K562 (cell line): ENCODE measurements around the gene HBEGF. TPM values are rescaled to one million over a fixed set of nuclear protein-coding genes. Genes with fewer than 3 reads are reported as not detected.

Source experiments
- ATAC-seq: fragments of 200-7000 bp; cut with Tn5 transposase; 3 replicates; pipeline ENCODE4 v1.9.1; 2020; ENCODE audit warnings: moderate library complexity
- BruUV-seq: library from RNA; stranded (reverse); fragments of 400-500 nt; replicated peaks from 2 replicates; lab custom pipeline; 2021; lab: Mats Ljungman, UMichigan
- CTCF ChIA-PET: fragments of 300-600 bp; formaldehyde crosslinking; extraction: SDS; loops from one replicate; lab custom pipeline; 2021; ENCODE audit warnings: low intra/inter-chr PET ratio; lab: Yijun Ruan, JAX
- POLR2A ChIA-PET: fragments of 300-600, 350-650 bp; sonication (Branson Sonifier 250); formaldehyde crosslinking; extraction: SDS; loops from one replicate; lab custom pipeline; 2021; ENCODE audit warnings: antibody characterized with exemption, inconsistent platforms; lab: Yijun Ruan, JAX
- DNase-seq, 4 experiments: peaks; one replicate each; pipeline versions ENCODE4 v3.0.0 to v3.0.0-alpha.2; 2011 to 2018; ENCODE audit warnings: low spot score in 3 of 4, mixed read lengths in 3 of 4; ENCODE audit errors: extremely low read depth in 1 of 4
- FAIRE-seq: peaks from 2 replicates; lab custom pipeline; 2011; peaks lifted over from hg19 to GRCh38; lab: Jason Lieb, UNC
- H2AFZ ChIP-seq: 2 replicates; pipeline ENCODE4 v1.6.0; 2011; ENCODE audit warnings: low read depth, low read length, control low read depth, inconsistent platforms
- H3K27ac ChIP-seq: fragments of 200-600 bp; 3 replicates; pipeline ENCODE4 v1.8.0; 2011; ENCODE audit warnings: low read depth, mild to moderate bottlenecking, control low read depth, inconsistent platforms, low read length, moderate library complexity, mixed read lengths; ENCODE audit errors: extremely low read depth
- H3K27me3 ChIP-seq, 2 experiments: fragments of 300-600 bp in 1 of 2; 2 replicates in 1 of 2; 3 replicates in 1 of 2; pipeline versions ENCODE4 v1.6.0 to v1.8.0; 2011; ENCODE audit warnings: inconsistent platforms in 2 of 2, low read length in 2 of 2, mild to moderate bottlenecking in 1 of 2, mixed read lengths in 1 of 2, moderate library complexity in 1 of 2; ENCODE audit not compliant: control insufficient read depth in 2 of 2, insufficient read depth in 2 of 2
- H3K36me3 ChIP-seq: fragments of 300-600 bp; 3 replicates; pipeline ENCODE4 v1.8.0; 2011; ENCODE audit warnings: mild to moderate bottlenecking, low read length, inconsistent platforms; ENCODE audit not compliant: control insufficient read depth, insufficient read depth
- H3K4me1 ChIP-seq, 2 experiments: fragments of 200-600 bp in 1 of 2; replicated peaks in 1 of 2; 2 replicates in 1 of 2; 3 replicates in 1 of 2; pipeline versions ENCODE4 v1.5.1 to v1.8.0; 2011; ENCODE audit warnings: inconsistent platforms in 2 of 2, low read length in 2 of 2, mild to moderate bottlenecking in 1 of 2, mixed read lengths in 1 of 2, moderate library complexity in 1 of 2; ENCODE audit not compliant: control insufficient read depth in 2 of 2, insufficient read depth in 2 of 2
- H3K4me2 ChIP-seq: 2 replicates; pipeline ENCODE4 v1.6.1; 2011; ENCODE audit warnings: low read length, control low read depth, inconsistent platforms, mixed read lengths; ENCODE audit not compliant: insufficient read depth
- H3K4me3 ChIP-seq: fragments of 200-600 bp; sonication (generic), shearing (Covaris generic); 2 replicates; pipeline ENCODE4 v1.5.1; 2016; ENCODE audit warnings: control low read depth, inconsistent platforms
- H3K79me2 ChIP-seq: fragments of 200-600 bp; 3 replicates; pipeline ENCODE4 v1.8.0; 2011; ENCODE audit warnings: low read length, inconsistent platforms; ENCODE audit not compliant: control insufficient read depth, insufficient read depth
- H3K9ac ChIP-seq, 2 experiments: 2 replicates each; pipeline versions ENCODE4 v1.6.0 to v1.6.1; 2011; ENCODE audit warnings: low read depth in 2 of 2, low read length in 2 of 2, control low read depth in 1 of 2, inconsistent platforms in 1 of 2, mild to moderate bottlenecking in 1 of 2, mixed read lengths in 1 of 2; ENCODE audit not compliant: insufficient read depth in 1 of 2
- H3K9me1 ChIP-seq: one replicate; pipeline ENCODE4 v1.6.0; 2011; ENCODE audit warnings: inconsistent platforms, mild to moderate bottlenecking, low read length, moderate library complexity; ENCODE audit not compliant: control insufficient read depth, insufficient read depth
- H3K9me3 ChIP-seq: replicated peaks from 2 replicates; pipeline ENCODE4 v1.5.1; 2011; ENCODE audit warnings: low read depth, low read length, inconsistent platforms; ENCODE audit not compliant: control insufficient read depth, insufficient read depth
- H4K20me1 ChIP-seq: replicated peaks from 2 replicates; pipeline ENCODE4 v1.6.1; 2011; ENCODE audit warnings: low read length, inconsistent platforms, mixed read lengths; ENCODE audit not compliant: control insufficient read depth, insufficient read depth
- ATF7 ChIP-seq: fragments of 450-650 bp; IDR thresholded peaks from 2 replicates; pipeline ENCODE4 v1.7.1; 2014; ENCODE audit warnings: mild to moderate bottlenecking, moderate library complexity
- CEBPB ChIP-seq: fragments of 450-650 bp; IDR thresholded peaks from 2 replicates; pipeline ENCODE4 v1.6.1; 2016; ENCODE audit warnings: missing genetic modification characterization, missing compliant biosample characterization
- CEBPG ChIP-seq, 3 experiments: fragments of 200-800 bp in 1 of 3; sonication (Bioruptor generic) in 1 of 3; sonication (generic) in 1 of 3; formaldehyde crosslinking in 1 of 3; IDR thresholded peaks in 2 of 3; conservative IDR thresholded peaks in 1 of 3; 2 replicates each; pipeline versions ENCODE4 v1.6.1 to v1.8.0; 2016 to 2022; ENCODE audit warnings: missing compliant biosample characterization in 2 of 3, missing genetic modification characterization in 2 of 3, mild to moderate bottlenecking in 1 of 3, missing genetic modification reagents in 1 of 3
- ELF1 ChIP-seq: fragments of 200-800 bp; sonication (Bioruptor generic); IDR thresholded peaks from 2 replicates; pipeline ENCODE4 v1.6.1; 2016; ENCODE audit warnings: missing genetic modification characterization, missing compliant biosample characterization
- WGBS: fragments of 100-300 bp; shearing (Covaris generic); methylation state at CpG from one replicate; pipeline ENCODE4 v1.1.6; 2016; ENCODE audit warnings: low coverage, mixed read lengths; ENCODE audit not compliant: insufficient coverage; ENCODE audit errors: missing lambda C conversion rate; 5-methylcytosine and 5-hydroxymethylcytosine counted together
- in situ Hi-C: fragments of 300-500 bp; cut with MboI; formaldehyde crosslinking; loops from 4 replicates; pipeline ENCODE4 v1.15.0; 2018; ENCODE audit warnings: inconsistent platforms, mixed read lengths
- intact Hi-C: fragments of 100-400 bp; cut with micrococcal nuclease; formaldehyde crosslinking; loops from 2 replicates; pipeline ENCODE4 v1.14.2; 2022
- polyA plus RNA-seq, 8 experiments: library from polyadenylated mRNA; depleted of rRNA in 4 of 8; stranded (reverse) in 5 of 8; unstranded in 3 of 8; fragments of >200 nt; fragmentation: Nextera tagmentation in 2 of 8; fragmentation: Illumina TruSeq in 1 of 8; extraction: Ambion mirVana in 2 of 8; extraction: Trizol in 1 of 8; gene quantifications; 2 replicates each; pipeline versions ENCODE4 v1.2.1 to v1.2.3, GENCODE V29; 2011 to 2014; ENCODE audit warnings: inconsistent platforms in 1 of 8, missing spikeins in 1 of 8
- total RNA-seq, 7 experiments: library from RNA; depleted of rRNA in 6 of 7; stranded (reverse); fragments of >200 nt in 6 of 7; fragmentation: Illumina TruSeq in 2 of 7; extraction: Trizol in 2 of 7; gene quantifications; 2 replicates each; pipeline versions ENCODE4 v1.2.1 to v1.2.3, GENCODE V29; 2011 to 2021; ENCODE audit warnings: low replicate concordance in 1 of 7
- TF ChIP-seq, protein P1 (sequence below), 2 experiments: fragments of 450-650 bp in 1 of 2; sonication (generic) in 1 of 2; formaldehyde crosslinking in 1 of 2; IDR thresholded peaks in 1 of 2; conservative IDR thresholded peaks in 1 of 2; 2 replicates each; pipeline versions ENCODE4 v1.6.1 to v1.8.1; 2016 to 2023; ENCODE audit warnings: mild to moderate bottlenecking in 2 of 2, moderate library complexity in 2 of 2, inconsistent platforms in 1 of 2, missing genetic modification reagents in 1 of 2

Gene HBEGF
- total and polyA plus RNA-seq, 9 of the 15 experiments (the other 6 are each of a cell fraction or from before 2014, with no cell fraction given) = 0.11 to 1.1 (median 0.60) TPM

DNA sequence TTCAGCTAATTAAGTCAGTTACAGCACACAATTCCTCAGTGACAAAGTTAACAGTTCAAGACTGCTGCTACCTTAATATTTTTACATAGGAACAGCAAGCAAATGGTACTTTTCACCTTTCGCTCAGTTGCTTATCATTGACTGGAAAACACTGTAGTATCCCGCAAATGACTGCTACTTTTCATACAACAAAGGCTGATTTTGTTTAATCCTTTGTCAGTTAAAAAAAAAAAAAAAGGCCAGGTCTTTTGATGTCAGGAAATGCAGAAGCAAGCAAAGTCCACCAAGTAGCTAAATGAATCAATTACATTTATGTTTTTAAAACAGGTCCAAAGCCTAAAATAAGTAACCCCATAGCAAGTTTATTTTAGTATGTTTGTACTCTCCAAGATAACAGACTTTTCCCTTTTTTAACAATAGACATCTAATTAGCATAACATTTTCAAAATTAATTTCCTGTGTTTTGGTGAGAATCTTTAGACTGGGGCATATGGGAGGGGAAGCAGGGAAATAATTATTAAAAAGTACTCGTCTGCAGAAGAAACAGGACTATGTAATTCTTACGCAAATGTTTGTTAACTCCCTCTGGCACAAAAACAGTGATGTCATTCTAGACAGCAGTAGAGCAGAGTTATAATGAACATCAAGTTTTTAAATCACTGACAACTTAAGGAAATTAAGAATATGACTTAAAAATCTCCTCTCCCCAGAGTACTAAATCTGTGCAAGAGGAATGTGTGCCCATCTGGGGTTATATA, 53.1 kb downstream of the HBEGF start:
- POLR2A ChIA-PET = interaction anchor here (0.6 to 1.1 kb wide), 3 partner anchors 11 to 398 kb away, joined by 3 read pairs; partner anchors contain the start of genes HARS1 and HARS2
- H3K27ac ChIP-seq = no peak overlapping the region
- WGBS = 60% methylated on average over 4 of the region's 4 CpGs
- H3K36me3 ChIP-seq = peaks cover 14% of the 10 kb centered on the region; the same call in 1 of the 3 replicates
- 0 out of 2 replicates have a peak, but pooled peaks cover 3% of the 10 kb centered on the region for H4K20me1 ChIP-seq
- H3K4me2 ChIP-seq = no peak overlapping the region
- no peaks in the 10 kb centered on the region for H3K27me3 ChIP-seq
- no peak overlapping the region for H2AFZ ChIP-seq
- no peak for FAIRE-seq
- no peak overlapping the region for H3K9ac ChIP-seq
- no peaks in the 10 kb centered on the region for H3K9me1 ChIP-seq
- ATAC-seq = no peak
- peak; percentile 61; the same call in 1 of the 2 replicates for TF ChIP-seq ATF7
- TF ChIP-seq, protein P1, sequence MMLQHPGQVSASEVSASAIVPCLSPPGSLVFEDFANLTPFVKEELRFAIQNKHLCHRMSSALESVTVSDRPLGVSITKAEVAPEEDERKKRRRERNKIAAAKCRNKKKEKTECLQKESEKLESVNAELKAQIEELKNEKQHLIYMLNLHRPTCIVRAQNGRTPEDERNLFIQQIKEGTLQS (IDR thresholded peaks at IDR 0.05) = peak; percentile 59; the same call in 1 of the 2 replicates
- TF ChIP-seq, protein P1 (CRISPR knock-in tag; conservative IDR thresholded peaks at IDR 0.05) = no peak
- no peak for TF ChIP-seq ELF1 (tag)
- TF ChIP-seq CEBPG (CRISPR knock-in tag; IDR thresholded peaks at IDR 0.05) = no peak
- TF ChIP-seq CEBPG (tag; conservative IDR thresholded peaks at IDR 0.05 in 1 of 2, IDR thresholded peaks at IDR 0.05 in 1 of 2) = 0 out of 4 replicates have a peak, but pooled peaks of 1 of the 2 experiments have one; percentile 10
- TF ChIP-seq CEBPB (tag) = peak; percentile 27; the same call in 1 of the 2 replicates
- TF ChIP-seq, all 486 proteins: peak for 4
- in situ Hi-C loops = no loop called here
- Histone ChIP-seq H3K4me3 (no peak overlapping the region), H3K9me3 (no peaks in the 10 kb centered on the region), H3K79me2 (peaks cover 80% of the 10 kb centered on the region), H3K4me1 (peaks cover 0 to 9% of the 10 kb centered on the region in 2 experiments; a peak in 3 of 5 replicates)
- CTCF ChIA-PET = interaction anchor here (1.1 kb wide), 1 partner anchor 64 kb away, joined by 4 read pairs; no protein-coding TSS in a partner anchor
- no TSS peak for BruUV-seq
- intact Hi-C loops = no loop called here
- DNase-seq = no peak
